Left cardiac atrium (tissue), 4 donors: ENCODE data around the gene RNF217. TPM values are rescaled to one million over a fixed set of nuclear protein-coding genes. Genes with fewer than 3 reads are reported as not detected.
A peak's percentile ranks its signal among the peaks of the same experiment; 100 is the strongest.
"Not testable (repeated sequence)": the region's sequence is repeated elsewhere in the genome, so short reads cannot be mapped to it uniquely, and the experiment has no call there.

ENCODE experiments used
- ATAC-seq, 2 donors: fragments of 200-7000 bp; cut with Tn5 transposase; one replicate each; pipeline ENCODE4 v1.9.1; 2020; ENCODE audit warnings: mild to moderate bottlenecking in 2 of 2, moderate library complexity in 2 of 2
- DNase-seq: peaks from one replicate; pipeline ENCODE4 v3.0.0-alpha.2; 2020
- intact Hi-C, 2 donors: fragments of 100-400 bp; cut with DNase I; formaldehyde crosslinking; loops; one replicate each; pipeline versions ENCODE4 v1.14.1 to v1.15.1; 2022 to 2023
- total RNA-seq, 2 donors: library from RNA; stranded (reverse); fragmentation: NEBNext Ultra II Directional; extraction: Animal tissue kit (Norgen Biotek cat#: 25700); gene quantifications; one replicate each; pipeline ENCODE4 v1.2.1, GENCODE V29; 2021
- donor health status: DM: no; HTN: yes; CAD: no.
- donor health status: DM: no; HTN: yes; CAD: no; lungs with severe emphysema.
- donor health status: DM: yes; HTN: yes; CAD: no.
- donor health status: Dilated cardiomyopathy.

RNF217 gene
- total RNA-seq, 2 donors from 2014 or later = 10.6 to 18.3 TPM

DNA sequence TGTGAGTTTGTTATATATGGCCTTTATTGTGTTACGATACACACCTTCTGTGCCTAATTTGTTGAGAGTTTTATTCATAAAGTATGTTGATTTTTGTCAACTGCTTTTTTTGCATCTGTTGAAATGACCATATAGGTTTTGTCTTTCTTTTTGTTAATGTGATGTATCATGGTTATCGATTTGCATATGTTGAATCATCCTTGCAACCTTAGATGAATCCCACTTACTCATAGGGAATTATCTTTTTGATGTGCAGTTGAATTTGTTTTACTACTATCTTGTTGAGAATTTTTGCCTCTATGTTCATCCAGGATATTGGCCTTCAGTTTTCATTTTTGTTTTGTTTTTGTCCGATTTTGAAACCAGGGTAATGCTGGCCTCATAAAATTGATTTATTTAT lies 145.7 kb downstream of the RNF217 start:
- ATAC-seq (no peak), DNase-seq (no peak)
- intact Hi-C loops = no loop called here

DNA sequence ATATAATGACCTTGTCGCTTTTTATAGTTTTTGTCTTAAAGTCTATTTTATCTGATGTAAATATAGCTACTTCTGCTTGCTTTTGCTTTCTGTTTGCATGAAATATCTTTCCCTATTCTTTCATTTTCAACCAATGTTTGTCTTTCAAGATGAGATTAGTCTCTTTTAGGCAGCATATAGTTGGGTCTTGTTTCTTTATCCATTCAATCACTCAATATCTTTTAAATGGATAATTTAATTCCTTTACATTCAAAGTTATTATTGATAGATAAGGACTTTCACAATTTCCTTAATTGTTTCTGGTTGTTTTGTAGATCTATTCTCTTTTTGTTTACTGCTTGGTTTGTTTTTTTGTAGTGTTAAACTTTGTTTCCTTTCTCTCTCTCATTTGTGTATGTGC lies 147.8 kb downstream of the RNF217 start:
- intact Hi-C loops = no loop called here
- DNase-seq = no peak
- no peak for ATAC-seq

DNA sequence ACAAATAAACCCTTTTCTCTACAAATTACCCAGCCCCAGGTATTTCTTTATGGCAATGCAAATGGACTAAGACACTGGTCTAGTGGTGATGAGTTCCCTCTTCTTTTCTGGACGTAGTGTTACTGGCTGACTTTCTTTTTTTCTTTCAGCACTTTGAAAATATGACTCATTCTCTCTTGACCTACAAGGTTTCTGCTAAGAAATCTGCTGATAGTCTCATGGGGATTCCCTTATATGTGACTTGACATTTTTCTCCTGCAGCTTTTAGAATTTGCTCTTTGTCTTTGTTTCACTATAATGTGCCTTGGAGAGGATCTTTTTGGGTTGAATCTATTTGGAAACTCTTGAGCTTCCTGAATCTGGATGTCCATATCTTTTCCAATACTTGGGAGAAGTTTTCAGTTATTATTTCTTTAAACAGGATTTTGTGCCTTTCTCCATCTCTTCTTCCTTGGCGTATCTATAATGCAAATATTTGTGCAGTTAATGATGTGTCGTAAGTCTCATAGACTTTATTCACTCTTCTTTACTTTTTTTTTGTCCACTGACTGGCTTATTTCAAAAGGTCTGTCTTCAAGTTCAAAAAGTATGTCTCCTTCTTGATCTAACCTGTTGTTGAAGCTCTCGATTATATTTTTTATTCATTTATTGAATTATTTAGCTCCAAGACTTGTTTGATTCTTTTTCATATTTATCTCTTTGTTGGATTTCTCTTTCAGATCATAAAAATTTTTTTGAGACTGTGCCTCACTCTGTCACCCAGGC lies 149.2 kb downstream of the RNF217 start:
- no peak for DNase-seq
- intact Hi-C loops = no loop called here
- ATAC-seq = no peak

DNA sequence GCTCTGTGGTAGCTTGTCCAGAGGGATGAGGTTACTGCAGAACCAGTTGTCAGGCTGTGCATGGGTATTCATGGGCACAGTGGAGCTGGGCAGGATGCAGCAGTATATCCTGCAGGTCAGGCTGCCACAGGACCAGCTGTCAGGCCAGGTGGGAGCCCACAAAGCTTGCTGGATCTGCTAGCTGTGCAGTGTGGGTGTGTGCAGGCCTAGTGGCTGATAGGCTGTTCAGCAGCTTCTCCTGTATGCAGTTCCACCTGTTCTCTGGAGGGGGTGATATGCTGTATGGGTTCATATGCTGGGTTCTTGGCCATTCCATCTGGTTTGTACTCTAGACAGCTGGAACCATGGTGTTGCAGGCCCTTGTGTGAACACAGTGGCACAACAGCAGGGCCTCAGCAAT lies 150.7 kb downstream of the RNF217 start:
- ATAC-seq = no peak
- no peak for DNase-seq
- intact Hi-C loops = no loop called here

DNA sequence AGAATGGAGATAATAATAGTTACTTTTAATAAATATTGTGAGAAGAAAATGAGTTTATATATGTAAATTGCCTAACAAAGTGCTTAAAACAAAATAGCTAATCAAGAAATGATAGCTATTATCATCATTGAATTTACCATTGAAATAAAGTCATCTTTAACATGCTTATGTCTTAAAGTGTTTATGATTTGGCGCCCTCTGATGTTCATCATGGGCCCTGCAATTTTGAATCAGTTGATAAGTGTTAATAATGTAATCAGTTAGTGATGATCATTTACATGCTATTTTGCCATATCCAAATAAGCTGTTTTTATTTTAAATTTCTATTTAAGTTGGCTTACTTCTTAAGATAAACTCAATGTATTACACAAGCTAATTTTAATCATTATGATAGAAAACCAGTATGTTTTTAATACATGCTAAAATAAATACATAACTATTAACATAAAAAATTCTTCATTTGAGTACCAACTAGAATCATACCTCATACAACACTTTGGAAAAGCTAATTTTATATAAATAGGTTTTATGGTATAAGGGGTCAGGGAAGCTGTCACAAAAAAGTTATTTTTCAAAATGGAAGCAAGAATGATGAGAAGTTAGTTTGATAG lies 152.1 kb downstream of the RNF217 start:
- DNase-seq = peak; percentile 30
- intact Hi-C loops = loop anchor here (1.0 to 2.0 kb wide), 2 partner anchors 244 kb away; no protein-coding TSS in a partner anchor
- ATAC-seq = no peak

DNA sequence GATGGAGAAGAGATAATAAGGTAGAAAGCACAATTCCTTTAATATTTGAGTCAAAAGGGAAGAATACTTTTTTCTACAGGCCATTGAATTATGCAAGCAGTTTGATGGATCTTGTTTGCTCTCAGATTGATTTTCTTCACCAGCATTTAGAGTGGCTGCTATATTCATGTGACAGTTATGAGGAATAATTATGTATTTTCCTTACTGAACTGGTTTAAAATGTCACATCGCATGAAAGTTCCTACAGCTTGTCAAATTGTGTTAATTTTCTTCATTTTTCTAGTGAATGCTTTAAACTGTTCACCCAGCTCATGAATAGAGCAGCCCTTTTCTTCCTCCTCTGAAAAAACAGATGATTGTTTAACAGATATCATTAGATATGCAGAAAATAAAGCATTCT lies 153.9 kb downstream of the RNF217 start:
- ATAC-seq (no peak), DNase-seq (no peak)
- intact Hi-C loops = no loop called here

DNA sequence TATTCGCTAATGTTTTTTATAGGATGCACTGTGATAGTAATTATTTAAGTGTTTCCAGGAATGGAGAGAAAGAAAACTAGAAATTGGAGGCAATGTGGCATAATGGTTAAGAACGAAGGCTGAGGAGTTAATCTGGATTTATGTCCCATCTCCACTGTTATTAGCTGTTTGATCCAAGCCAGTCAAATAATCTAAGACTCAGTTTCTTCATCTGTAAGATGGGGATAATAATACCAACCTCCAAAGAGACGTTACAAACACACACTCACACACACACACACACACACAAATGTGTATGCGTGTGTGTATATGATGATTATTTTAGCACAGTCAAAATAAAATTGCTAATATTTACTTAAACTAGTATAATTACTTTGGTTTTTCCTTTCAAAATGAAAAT lies 154.5 kb downstream of the RNF217 start:
- no peak for DNase-seq
- ATAC-seq = no peak
- intact Hi-C loops = no loop called here

DNA sequence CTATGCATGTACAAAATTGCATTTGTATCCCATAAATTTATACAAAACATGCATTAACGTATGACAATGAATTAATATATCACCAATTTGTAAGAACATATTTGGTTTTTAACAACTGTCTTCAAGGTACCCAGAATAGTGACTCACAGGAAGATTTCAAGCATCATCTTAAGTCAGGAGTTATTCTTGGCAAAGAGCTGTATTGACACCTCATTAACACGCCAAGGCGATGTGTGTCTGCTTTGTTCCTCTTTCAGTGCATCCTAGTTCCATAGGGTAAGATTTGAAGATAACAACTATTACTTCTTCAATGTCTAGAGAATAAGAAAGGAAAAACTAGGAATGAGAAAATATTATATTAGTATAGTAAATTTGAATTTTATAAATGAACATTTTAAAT lies 155.6 kb downstream of the RNF217 start:
- DNase-seq (no peak), ATAC-seq (no peak)
- intact Hi-C loops = no loop called here

DNA sequence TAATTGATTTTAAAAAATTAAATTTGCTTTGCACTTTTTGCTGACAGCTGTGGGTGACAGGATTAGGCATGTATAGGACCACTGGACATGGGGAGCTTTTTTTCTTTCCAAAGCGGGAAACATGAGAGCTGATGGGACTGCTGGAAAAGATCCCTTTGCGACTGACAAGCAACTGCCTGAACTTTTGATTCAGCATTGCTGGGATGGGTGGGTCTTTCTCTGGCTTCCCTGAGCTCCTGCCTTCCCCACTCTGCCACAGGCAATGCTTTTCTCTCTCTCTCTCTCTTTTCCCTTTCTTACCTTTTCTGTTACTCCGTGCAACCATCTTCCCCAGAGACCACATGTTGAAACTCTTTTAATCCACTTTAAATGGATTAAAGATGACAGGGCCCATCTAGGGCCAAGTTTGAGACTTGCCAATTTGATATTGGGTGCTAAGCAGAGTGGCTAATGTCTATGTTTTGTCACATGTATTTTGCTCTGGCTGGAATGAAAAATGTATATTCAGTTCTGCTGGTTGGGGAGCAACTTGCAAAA lies 157.9 kb downstream of the RNF217 start:
- intact Hi-C loops = no loop called here
- ATAC-seq (no peak), DNase-seq (no peak)

DNA sequence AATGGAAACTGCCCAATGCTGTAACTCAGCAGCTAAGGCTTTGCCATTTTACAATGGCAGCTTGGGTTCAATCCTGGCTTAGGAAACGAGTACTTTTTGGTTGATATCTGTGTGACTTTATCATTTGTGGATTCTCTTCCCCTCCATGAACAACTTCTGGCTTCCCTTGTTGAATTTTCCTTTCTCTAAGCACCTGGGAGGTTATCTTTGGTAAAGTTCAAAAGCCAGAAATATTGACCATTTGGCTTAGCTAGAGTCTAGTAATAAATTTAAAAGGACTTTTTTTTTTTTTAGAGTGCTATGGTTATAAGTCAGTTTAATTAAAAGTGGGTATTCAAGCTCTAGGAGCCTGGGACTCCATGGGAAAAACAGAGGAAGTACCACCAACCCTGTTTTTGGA lies 159.7 kb downstream of the RNF217 start:
- no peak for ATAC-seq
- DNase-seq = no peak
- intact Hi-C loops = no loop called here

DNA sequence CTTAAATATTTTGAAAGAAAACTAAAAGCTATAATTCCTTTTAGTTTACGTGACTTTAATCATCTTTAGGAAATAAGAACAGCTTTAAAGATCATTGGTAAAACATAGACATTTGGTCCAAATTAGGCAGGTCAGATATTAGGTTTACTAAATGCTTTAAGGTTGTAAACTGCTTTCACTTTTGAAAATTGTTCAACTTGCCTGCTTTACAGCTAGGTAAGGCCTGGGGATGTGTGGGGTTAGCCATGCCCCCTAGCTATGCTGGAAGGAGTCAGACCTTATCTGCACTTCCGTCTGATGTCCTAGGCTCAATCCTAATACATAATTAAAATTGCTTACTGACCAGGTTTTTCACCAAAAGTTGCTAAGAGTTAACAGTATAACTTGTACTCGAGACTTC lies 160.8 kb downstream of the RNF217 start:
- intact Hi-C loops = no loop called here
- no peak for ATAC-seq
- DNase-seq = no peak

DNA sequence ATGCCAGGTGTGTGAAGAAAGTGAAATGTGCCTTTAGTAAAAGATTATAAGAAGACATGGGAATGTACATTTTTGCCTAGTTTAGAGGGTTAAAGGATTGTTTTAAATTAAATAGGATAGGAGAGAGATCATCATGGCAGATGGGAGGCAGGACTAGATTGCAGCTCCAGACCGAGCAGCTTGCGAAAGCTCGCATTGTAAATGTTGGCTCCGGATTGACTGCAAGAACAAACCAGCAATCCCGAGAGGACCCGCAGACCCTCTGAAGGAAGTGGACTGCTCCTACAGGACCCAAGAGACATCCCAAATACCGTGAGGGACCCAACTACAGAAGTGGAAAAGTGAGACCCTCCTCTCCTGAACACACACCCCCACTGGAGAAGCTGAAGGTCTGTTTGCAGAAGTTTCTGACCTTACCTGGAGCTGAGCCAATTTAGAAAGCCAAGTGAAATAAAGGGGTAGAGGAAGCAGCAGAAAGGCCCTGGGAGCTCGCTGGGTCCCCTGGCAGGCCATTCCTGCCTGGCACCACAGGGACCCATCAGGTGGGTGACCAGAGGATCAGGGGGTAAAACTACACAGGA lies 161.3 kb downstream of the RNF217 start:
- intact Hi-C loops = no loop called here
- ATAC-seq (no peak), DNase-seq (no peak)

DNA sequence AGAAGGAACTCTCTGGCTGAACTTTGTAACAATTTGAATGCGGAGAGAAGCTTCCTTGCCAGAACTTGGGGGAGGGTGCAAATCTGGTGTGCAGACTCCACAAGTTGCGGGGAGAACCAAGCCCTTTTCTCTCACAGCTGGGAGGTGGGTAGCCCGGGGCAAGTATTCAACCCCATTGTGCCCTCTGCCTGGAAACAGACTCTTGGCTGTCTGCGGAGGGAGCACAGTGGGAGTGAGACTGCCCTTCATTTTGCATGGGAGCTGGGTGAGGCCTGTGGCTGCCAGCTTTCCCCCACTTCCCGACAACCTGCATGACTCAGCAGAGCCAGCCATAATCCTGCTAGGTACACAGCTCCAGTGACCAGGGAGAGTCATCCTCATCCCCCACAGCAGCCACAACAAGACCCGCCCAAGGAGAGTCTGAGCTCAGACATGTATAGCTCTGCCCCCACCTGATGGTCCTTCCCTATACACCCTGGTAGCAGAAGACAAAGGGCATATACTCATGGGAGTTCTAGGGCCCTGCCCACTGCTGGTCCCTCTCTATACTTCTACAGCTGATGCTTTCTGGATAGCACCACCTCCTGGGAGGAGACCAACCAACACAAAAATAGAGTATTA lies 161.9 kb downstream of the RNF217 start:
- intact Hi-C loops = no loop called here
- DNase-seq (no peak), ATAC-seq (no peak)

DNA sequence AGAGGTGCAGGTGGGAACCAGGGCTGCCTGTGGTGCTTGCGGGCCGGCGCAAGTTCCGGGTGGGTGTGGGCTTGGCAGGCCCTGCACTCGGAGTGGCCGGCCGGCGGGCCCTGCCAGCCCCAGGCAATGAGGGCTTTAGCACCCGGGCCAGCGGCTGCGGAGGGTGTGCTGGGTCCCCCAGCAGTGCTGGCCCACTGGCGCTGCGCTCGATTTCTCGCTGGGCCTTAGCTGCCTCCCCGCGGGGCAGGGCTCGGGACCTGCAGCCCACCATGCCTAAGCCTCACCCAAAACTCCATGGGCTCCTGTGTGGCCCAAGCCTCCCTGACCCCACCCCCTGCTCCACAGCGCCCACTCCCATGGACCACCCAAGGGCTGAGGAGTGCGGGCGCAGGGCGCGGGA lies 163.6 kb downstream of the RNF217 start:
- ATAC-seq, DNase-seq, intact Hi-C loops: not testable (repeated sequence)

DNA sequence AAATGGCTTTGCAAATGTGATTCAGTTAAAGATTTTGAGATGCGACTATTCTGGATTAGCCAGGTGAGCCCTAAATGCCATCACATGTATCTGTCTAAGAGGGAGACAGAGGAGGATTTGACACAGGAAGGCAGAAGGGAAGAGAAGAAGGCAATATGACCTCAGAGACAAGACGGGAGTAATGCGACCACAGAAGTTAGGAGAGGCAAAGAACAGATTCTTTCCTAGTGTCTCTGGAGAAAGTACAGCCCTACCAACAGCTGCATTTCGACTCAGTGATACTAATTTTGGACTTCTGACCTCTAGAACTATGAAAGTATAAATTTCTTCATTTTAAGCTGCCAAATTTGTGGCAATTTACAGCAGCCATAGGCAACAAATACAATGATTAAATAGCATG lies 167.1 kb downstream of the RNF217 start:
- ATAC-seq = no peak
- no peak for DNase-seq
- intact Hi-C loops = no loop called here

DNA sequence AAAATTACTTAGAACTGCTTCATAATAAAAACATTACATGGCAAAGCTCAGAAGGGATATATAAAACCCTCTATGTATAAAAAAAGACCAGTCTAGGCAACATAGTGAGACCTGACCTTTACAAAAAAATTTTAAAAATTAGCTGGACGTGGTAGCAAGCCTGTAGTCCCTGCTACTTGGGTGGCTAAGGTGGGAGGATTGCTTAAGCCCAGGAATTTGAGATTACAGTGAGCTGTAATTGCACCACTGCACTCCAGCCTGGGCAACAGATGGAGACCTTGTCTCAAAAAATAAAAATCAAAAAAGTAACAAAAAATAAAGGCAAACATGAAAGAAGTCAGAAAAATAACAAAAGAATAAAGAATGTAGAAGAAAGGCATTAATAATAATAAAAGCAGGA lies 169.8 kb downstream of the RNF217 start:
- no peak for ATAC-seq
- no peak for DNase-seq
- intact Hi-C loops = no loop called here

DNA sequence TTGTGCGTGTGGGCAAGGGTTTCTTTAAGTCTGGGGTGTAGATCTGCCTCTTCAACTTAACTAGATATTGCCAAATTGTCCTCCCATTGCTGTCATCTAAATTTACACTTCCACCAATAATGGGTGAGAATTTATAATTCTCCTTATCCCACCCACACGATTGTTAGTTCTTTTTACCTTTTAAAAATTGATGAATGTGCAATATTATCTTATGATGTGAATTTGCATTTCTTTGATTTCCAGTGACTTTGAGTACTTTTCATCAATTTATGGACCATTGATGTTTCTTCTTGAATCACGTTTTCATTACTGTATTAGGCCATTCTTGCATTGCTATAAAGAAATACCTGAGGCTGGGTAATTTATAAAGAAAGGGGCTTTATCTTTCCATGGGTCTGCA lies 174.1 kb downstream of the RNF217 start:
- intact Hi-C loops = no loop called here
- no peak for ATAC-seq

DNA sequence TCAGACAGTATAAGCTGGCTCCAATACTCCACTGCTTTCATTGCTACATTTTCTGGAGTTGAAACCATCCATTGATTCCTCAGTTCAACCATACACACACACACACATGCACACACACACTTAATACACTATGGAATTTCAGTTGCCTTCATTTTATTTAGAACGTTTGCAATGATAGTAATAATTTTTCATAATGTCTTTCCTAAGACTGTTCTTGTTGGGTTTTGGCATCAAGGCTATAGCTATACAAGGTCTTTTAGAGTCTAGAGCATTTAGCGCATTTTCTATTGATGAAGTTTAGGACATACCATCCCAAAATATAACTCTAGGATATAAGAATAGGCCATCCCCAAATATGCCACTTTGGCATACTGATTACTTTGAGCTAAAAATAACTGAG lies 175.8 kb downstream of the RNF217 start:
- intact Hi-C loops = no loop called here
- DNase-seq = no peak
- ATAC-seq = no peak

More for the DNA sequence above, 174.1 kb downstream of the RNF217 start:
- DNase-seq = no peak

DNA sequence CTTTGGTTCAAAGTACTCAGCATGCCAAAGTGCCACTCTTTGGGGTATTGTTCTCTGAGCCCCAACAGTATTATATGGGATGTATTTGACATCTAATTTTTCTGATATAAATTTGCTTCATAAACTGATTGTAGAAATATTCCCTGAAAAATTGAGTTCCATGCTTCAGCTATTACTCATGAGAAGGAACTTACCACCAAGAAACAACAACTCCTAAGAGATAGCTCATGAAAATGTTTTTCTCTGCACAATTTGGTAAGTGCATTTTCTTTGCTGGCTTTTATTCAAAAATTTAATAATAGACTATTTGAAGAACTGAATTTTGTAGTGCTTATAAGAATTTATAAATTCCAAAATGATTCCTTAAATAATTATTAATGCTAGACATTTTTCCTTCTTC lies 178.6 kb downstream of the RNF217 start:
- intact Hi-C loops = no loop called here
- ATAC-seq (no peak), DNase-seq (no peak)
